Measurements from ENCODE around the gene MYBPC1.

GRCh38 chr12:101582937-101583336 lies 11.8 kb upstream of the MYBPC1 start:
- TF ChIP-seq, protein P1, sequence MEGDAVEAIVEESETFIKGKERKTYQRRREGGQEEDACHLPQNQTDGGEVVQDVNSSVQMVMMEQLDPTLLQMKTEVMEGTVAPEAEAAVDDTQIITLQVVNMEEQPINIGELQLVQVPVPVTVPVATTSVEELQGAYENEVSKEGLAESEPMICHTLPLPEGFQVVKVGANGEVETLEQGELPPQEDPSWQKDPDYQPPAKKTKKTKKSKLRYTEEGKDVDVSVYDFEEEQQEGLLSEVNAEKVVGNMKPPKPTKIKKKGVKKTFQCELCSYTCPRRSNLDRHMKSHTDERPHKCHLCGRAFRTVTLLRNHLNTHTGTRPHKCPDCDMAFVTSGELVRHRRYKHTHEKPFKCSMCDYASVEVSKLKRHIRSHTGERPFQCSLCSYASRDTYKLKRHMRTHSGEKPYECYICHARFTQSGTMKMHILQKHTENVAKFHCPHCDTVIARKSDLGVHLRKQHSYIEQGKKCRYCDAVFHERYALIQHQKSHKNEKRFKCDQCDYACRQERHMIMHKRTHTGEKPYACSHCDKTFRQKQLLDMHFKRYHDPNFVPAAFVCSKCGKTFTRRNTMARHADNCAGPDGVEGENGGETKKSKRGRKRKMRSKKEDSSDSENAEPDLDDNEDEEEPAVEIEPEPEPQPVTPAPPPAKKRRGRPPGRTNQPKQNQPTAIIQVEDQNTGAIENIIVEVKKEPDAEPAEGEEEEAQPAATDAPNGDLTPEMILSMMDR (IDR thresholded peaks at IDR 0.05), result no peak
- TF ChIP-seq POLR2A (IDR thresholded peaks at IDR 0.05), result no peak

Measured in adrenal gland (tissue), 5 donors.